Right ventricle myocardium superior (tissue), 1 donor: ENCODE data around the gene CCDC63. TPM values are rescaled to one million over a fixed set of nuclear protein-coding genes. Genes with fewer than 3 reads are reported as not detected.

Experiments used
- ATAC-seq: fragments of 200-7000 bp; cut with Tn5 transposase; one replicate; pipeline ENCODE4 v1.9.1; 2020; ENCODE audit warnings: mild to moderate bottlenecking; ENCODE audit not compliant: poor library complexity
- DNase-seq: peaks from one replicate; pipeline ENCODE4 v3.0.0-alpha.2; 2020
- intact Hi-C: fragments of 100-400 bp; cut with DNase I; formaldehyde crosslinking; loops from one replicate; pipeline ENCODE4 v1.11.2; 2022
- total RNA-seq: library from RNA; stranded (reverse); fragmentation: NEBNext Ultra II Directional; extraction: Animal tissue kit (Norgen Biotek cat#: 25700); gene quantifications from one replicate; pipeline ENCODE4 v1.2.1, GENCODE V29; 2021
- donor health status: DM: no; HTN: yes; CAD: no; lungs with severe emphysema.

CCDC63 gene
- total RNA-seq, 1 donor from 2014 or later = not detected

- intact Hi-C loops = no loop called here
- ATAC-seq = peak; percentile 41
- no peak for DNase-seq
Observed at GRCh38 chr12:110869026-110869425, 22.2 kb downstream of the CCDC63 start.

DNA sequence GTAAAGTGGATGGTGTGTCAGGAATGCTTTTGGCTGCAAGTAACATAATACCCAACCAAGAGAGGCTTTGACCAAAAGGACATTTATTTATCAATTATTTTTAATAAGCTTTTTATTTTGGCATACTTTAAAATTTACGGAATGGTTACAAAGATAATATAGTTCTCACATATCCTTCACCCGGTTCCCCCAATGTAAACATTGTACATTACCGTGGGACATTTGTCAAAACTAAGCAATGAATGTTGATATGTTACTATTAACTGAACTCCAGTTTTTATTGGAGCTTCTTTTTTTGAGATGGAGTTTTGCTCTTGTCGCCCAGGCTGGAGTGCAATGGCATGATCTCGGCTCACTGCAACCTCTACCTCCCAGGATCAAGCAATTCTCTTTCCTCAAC lies 23.0 kb downstream of the CCDC63 start:
- DNase-seq = no peak
- intact Hi-C loops = no loop called here
- no peak for ATAC-seq

DNA sequence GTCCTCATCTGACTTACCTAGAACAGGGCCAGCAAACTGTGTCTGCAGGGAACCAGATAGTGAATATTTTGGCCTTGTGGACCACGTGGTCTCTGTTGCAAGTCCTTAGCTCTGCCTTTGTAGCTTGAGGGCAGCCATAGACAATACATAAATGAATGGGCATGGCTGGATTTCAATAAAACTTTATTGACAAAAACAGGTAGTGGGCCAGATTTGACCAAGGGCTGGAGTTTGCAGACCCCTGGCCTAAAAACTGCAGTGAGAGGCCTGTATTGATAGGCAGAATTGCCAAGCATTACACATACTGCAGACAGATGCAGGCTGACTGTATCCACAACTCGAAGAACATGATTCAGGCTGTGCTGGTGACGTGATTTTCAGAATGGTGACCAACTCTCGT lies 25.3 kb downstream of the CCDC63 start:
- intact Hi-C loops = no loop called here
- DNase-seq = no peak
- ATAC-seq = no peak

DNA sequence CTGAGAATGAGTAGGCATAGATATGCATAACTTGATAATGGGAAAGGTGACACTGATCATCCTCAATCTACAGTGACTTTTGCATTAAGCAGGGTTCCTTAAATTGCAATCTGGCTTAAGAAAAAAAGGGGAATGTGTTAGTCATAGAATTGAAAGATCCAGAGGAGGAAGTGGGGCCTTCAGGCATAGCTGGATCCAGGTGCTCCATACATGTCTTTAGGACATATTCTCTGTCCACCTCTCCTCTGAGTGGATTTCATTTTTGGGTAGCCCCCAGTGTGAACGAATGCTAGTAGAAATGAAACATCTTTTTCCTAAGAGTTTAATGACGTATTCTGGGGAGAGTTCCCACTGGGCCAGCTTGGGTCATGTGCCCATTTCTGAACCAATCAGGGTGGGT lies 27.6 kb downstream of the CCDC63 start:
- no peak for DNase-seq
- intact Hi-C loops = no loop called here
- no peak for ATAC-seq

DNA sequence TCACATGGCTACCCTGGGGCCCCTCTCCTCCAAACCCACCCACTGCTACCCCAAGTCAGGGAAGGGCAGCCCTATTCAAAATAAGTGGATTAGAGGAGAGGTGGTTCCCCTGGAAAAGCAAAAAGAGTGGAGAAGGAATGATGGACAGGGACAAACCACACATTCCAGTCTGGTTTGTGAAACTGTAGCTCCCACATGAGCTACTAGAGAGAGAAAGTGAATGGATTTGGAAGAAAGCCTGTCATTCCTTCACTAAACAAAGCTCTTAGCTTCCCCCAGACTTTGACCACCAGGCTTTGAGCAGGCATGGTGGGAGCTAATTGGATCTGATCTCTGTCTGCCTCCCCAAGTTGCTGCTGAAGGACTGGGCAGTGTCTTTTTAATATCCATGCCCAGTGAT lies 28.0 kb downstream of the CCDC63 start:
- ATAC-seq = no peak
- intact Hi-C loops = no loop called here
- DNase-seq = no peak

- ATAC-seq (no peak), DNase-seq (no peak)
- intact Hi-C loops = loop anchor here (10.0 kb wide), 1 partner anchor 426 kb away; the partner anchor contains the start of gene ARPC3
Observed at GRCh38 chr12:110880651-110881050, 33.9 kb downstream of the CCDC63 start.

- ATAC-seq (no peak), DNase-seq (no peak)
- intact Hi-C loops = loop anchor here (10.0 kb wide), 1 partner anchor 428 kb away; the partner anchor contains the start of gene ARPC3
Observed at GRCh38 chr12:110883251-110883650, 36.5 kb downstream of the CCDC63 start.

DNA sequence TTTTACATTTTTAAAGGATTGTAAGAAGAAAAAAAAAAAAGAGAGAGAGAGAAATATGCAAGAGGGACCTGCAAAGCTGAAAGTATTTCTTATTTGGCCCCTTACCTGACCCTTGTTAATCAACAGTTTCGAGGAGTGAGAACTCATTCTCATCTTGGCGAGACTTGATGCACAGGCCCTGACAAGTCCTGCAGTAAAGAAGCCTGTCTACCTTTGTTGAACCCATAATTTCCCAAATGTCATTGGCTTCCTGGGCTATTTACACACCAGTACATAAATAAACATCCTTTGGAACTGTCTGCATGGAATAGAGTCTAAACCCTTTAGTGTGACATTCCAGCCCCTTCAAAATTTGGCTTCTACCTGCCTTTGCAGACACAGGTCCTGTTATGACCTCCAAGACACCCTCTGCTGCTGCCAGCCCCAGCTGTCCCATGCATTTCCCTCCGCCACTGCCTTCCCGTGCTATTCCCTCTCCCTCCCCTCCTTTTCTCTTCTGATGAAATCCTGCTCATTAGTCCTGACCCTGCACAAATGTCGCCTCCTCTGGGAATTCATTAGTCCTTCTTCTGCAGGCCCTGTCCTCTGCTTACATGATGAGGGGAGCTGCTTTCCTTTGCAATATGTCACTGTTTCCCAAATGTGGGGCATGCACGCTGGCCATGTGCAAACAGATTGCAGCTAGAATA lies 38.5 kb downstream of the CCDC63 start:
- intact Hi-C loops = loop anchor here (10.0 kb wide), 1 partner anchor 430 kb away; the partner anchor contains the start of gene ARPC3
- peak; percentile 28 for ATAC-seq

DNA sequence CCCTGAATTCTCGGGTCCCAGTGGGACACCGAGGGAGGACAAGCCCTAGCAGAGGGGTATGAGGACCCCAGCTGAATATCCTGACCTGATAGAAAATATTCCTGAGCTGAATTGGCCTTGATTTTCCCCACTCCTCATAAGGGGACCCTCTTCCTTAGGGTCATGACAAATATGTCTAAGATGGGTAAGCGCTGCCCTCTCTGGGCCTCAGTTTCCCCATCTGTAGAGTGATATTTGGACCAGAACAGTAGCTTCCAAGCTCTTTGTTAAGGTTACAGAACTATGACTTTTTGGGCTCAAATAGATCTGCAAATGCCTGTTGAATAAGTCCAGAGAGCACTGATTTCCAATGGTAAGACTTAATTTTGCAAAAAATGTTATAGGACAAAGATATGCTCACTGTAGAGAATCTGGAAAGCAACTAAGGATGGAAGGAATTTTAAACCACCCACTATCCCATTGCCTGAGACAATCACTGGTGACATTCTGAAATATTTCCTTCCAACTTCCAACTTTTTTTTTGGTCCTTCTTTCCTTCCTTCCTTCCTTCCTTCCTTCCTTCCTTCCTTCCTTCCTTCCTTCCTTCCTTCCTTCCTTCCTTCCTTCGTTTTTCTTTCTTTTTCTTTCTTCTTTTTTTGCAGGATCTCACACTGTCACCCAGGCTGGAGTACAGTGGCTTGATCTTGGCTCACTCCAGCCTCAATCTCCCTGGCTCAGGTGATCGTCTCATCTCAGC lies 41.6 kb downstream of the CCDC63 start:
- intact Hi-C loops = loop anchor here (10.0 kb wide), 1 partner anchor 434 kb away; the partner anchor contains the start of gene ARPC3
- DNase-seq (no peak), ATAC-seq (no peak)

More for the DNA sequence above, 38.5 kb downstream of the CCDC63 start:
- no peak for DNase-seq

DNA sequence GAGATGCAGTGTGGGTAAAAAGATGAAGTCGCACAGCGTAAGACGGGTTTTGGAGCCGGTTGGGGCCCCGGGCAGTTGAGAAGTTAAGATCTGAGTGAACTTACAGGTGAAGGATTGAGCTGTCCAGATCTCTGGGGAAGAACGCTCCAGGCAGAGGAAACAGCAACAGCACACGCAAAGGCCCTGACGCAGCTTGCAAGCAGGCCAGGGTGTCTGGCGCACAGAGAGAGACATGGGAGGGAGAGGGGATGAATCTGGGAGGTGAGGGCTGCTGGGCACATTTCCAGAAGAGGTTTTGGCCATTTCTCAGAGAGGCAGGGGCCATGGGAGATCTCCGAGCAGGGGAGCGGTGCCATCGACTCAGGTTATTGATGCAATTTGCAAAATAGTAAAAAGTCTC lies 42.6 kb downstream of the CCDC63 start:
- no peak for DNase-seq
- no peak for ATAC-seq
- intact Hi-C loops = loop anchor here (10.0 kb wide), 1 partner anchor 435 kb away; the partner anchor contains the start of gene ARPC3

DNA sequence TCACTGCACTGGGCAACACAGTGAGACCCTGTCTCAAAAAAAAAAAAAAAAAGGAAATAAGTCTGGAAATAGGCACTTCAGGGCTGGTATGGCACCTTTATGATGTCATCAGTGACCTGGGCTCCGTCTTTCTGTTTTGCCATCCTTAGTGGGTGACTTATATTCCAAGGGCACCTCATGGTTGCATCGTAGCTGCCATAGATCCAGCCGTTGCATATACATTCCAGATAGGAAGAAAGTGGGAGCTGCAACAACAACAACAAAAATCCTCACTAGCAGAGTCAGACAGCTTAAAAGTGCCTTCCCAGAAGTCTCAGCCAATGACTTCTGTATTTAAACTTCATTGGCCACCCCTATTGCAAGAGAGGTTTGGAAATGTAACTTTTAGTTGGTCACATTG lies 47.2 kb downstream of the CCDC63 start:
- intact Hi-C loops = loop anchor here (2.0 kb wide), 1 partner anchor 421 kb away; no protein-coding TSS in a partner anchor
- DNase-seq = no peak
- ATAC-seq = no peak

- DNase-seq = no peak
- intact Hi-C loops = no loop called here
- ATAC-seq = no peak
Observed at GRCh38 chr12:110896559-110896958, 49.8 kb downstream of the CCDC63 start.

DNA sequence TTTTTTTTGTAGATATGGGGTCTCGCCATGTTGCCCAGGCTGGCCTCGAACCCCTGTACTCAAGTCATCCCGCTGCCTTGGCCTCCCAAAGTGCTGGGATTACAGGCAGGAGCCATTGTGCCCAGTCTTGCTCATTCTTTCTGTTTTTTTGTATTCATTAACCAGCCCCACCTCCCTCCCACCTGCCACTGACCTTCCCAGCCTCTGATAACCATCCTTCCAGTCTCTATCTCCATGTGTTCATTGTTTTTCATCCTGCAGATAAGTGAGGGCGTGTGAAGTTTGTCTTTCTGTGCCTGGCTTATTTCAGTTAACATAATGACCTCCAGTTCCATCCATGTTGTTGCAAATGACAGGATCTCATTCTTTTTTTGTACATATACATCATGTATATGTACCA lies 54.6 kb downstream of the CCDC63 start:
- DNase-seq (no peak), ATAC-seq (no peak)
- intact Hi-C loops = no loop called here

GRCh38 chr12:110903511-110903910 lies 56.7 kb downstream of the CCDC63 start:
- DNase-seq (no peak), ATAC-seq (no peak)
- intact Hi-C loops = no loop called here

DNA sequence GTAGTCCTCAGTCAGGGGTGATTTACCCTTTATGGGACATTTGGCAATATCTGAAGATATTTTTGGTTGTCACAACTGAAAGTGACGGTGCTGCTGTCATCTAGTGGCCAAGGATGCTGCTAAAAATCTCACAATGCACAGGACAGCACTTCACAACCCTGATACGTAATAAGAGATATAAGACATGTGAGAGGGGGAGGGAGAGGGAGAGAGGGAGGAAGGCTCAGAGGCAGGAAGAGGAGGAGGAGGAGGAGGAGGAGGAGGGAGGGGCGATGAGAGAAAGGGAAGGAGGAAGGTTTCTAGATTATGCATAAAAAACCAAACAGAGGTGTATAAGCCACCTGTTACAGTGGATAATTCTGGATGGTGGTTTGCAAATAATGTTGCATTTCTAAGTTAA lies 59.3 kb downstream of the CCDC63 start:
- ATAC-seq (no peak), DNase-seq (no peak)
- intact Hi-C loops = no loop called here

DNA sequence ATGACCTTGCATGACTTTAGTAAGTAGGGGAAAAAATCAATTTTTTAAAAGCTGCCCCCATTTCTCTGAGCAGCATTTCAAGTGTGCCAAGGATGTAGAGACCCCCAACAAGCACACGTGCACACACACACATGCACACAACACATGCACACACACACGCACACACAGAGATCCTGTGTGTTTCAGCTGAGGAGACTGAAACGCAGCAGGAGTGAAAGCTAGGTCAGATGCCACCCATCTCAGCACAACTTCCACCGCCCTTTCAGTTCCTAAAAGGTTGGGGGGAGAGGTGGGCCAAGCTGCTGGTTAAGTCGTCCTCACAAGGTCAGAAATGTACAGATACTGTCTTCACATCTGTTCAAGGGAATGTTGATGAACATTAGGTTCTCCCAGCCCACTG lies 59.7 kb downstream of the CCDC63 start:
- intact Hi-C loops = no loop called here
- ATAC-seq = no peak
- no peak for DNase-seq

GRCh38 chr12:110906985-110907384 lies 60.2 kb downstream of the CCDC63 start:
- intact Hi-C loops = no loop called here
- ATAC-seq (no peak), DNase-seq (no peak)

DNA sequence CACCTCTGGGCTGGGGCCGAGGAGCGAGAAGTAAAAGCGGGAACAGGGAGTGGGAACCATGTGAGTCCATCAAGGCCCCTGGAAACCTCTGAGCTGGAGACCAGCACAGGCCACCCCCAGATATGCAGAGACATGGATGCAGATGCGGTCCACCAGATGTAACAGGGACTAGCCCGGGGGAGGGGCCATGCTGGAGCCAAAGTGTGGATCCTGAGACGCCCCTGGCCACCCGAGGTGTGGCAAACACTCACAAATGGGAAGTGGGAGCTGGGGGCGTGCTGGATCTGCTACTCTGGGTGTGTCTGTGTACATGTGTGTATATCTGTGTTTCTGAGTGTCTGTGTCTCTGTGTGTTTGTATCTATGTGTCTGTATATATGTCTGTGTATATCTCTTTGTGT lies 60.8 kb downstream of the CCDC63 start:
- no peak for DNase-seq
- intact Hi-C loops = no loop called here
- no peak for ATAC-seq

GRCh38 chr12:110908377-110909152 lies 61.8 kb downstream of the CCDC63 start:
- DNase-seq = peak; percentile 49
- intact Hi-C loops = no loop called here
- peak; percentile 54 for ATAC-seq
